UCSD-AML1 (cell line): ENCODE data around the gene AFG1L.
"Not testable (repeated sequence)": the region's sequence is repeated elsewhere in the genome, so short reads cannot be mapped to it uniquely, and the experiment has no call there.

Source experiments
- DNase-seq: peaks from one replicate; lab custom pipeline; 2025; ENCODE audit not compliant: unreplicated experiment; lab: John Stamatoyannopoulos, UW

Gene AFG1L

GRCh38 chr6:108407904-108408827 lies 113.3 kb downstream of the AFG1L start:
- no peak for DNase-seq

DNA sequence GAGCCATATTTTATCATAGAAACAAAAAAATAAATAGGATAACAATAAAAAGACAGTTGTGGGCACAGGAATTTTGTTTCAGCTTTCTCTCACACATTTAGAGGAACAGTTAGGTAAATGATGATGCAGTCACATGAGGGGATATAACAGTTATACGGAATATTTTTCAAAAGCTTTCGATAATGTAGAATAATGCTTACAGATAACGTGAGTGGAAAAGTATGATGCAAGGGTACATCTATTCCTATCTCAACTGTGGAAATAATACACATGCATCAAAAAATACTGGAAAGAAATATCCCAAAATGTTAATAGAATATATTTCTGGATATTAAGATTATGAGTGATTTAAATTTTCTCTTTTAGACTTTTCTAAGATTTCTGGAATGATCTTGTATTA lies 114.0 kb downstream of the AFG1L start:
- no peak for DNase-seq

GRCh38 chr6:108416047-108416833 lies 121.4 kb downstream of the AFG1L start:
- not testable (repeated sequence) for DNase-seq

DNA sequence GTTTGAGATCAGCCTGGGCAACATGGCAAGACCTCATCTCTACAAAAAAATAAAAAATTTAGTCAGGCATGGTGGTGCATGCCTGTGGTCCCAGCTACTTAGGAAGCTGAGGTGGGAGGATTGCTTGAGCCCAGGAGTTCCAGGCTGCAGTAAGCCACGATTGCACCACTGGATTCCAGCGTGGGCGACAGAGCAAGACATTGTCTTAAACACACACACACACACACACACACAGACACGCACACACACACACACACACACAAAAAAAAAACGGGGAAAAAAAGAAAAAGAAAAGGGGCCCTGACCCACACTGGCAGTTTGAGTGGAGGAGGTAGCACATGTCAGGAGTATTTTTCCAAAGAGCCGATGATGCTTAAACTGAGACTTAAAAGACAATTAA lies 122.2 kb downstream of the AFG1L start:
- DNase-seq = no peak

DNA sequence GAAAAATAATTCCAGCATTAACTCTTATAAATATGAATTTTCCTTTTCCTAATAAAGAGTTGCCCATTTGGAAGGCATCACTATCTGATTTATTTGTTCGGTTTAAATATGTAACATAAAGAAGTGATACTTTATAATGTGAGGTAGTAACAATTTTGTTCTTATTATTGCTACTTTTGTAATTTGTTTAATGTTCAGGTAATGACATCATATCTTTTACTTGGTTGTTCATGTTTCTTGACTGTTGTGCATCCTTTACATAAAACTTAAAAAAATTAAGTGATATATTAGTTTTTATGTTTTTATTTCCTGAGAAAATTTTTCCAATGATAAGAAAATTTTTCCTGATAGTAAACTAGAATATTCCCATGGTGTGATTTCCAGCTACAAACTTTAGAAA lies 124.6 kb downstream of the AFG1L start:
- DNase-seq = no peak

DNA sequence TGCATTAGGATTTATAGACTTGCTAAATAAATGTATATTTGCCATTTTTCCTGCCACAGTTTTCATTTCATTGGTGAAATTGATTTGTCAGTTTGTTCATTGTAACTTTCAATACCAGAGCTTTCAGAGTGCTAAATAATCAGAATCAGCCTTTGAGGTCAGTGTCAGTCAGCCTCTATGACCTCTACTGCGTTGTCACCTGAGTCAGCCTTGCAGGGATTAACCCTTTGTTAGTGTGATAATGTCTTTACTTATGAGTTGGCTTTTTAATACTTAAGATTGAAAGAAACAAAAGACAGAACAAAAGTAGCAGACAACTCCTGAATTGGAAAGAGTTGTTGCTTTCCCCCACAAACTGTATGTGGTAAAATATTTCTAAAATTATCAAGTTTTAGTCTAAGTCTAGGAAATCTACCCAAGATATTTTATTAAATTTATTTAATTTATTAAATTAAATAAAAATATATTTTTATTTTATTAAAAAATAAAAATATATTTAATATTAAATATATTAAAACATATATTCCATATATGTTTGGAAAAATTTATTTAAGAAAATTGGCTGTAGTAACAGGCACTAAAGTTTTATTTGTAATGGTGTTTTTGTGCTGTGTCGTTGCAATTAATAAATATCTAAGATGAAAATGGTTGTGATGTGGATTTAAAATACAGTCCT lies 125.2 kb downstream of the AFG1L start:
- no peak for DNase-seq

GRCh38 chr6:108421366-108421765 lies 126.5 kb downstream of the AFG1L start:
- no peak for DNase-seq

GRCh38 chr6:108423982-108424705 lies 129.3 kb downstream of the AFG1L start:
- no peak for DNase-seq

DNA sequence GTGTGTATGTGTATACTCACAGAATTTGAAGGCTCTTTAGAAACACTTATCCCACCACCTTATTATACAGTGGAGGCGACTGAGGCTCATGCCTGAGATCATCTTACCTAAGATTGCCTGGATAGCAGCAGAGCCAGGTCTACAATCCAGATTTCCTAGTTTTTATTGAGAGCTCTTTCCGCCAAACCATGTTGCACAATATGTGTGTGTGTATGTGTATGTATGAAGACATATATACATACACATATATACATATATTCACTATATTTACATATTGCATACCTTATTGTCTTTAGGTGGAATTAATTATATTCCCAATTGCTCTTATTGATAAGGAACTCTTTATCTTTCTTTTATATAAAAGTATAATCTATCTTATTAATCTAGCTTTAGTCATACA lies 130.6 kb downstream of the AFG1L start:
- DNase-seq = no peak

GRCh38 chr6:108432143-108432542 lies 137.3 kb downstream of the AFG1L start:
- DNase-seq = no peak

DNA sequence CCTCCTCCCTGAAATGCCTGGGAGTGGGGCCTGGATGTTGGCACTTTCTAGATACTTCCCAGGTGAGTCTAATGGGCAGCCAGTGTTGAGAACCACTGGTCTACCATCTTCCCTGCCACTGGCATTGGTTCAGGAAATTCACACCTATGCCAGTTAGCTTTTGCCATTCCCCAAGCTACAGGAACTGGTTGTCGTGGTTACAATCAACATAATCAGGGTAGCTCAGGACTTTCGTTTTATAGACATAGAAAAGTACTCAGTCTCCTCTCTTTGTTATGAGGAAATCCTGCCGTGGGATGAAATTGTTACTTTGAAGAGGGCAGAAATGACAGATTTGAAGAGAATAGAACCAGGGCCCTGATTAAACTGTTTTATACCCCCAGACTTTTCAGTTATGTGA lies 137.9 kb downstream of the AFG1L start:
- no peak for DNase-seq

DNA sequence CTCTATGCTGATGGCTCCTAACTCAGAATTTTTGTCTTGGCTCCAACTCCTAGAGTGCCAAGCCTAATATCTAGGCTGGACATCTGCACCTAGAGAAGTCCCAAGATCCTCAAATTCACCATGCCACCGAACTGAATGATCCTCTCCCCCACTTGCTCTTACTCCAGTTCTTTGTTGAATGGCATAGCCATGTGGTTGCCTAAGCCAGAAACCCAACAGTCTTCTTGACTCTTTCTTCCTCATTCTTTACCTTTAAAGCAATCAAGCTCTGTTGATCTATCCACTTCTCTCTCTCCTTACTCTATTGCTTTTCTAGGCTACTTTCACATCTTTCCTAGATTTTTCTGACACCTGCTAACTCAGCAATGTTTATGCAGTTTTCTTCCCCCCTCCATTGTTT lies 139.4 kb downstream of the AFG1L start:
- DNase-seq = no peak

DNA sequence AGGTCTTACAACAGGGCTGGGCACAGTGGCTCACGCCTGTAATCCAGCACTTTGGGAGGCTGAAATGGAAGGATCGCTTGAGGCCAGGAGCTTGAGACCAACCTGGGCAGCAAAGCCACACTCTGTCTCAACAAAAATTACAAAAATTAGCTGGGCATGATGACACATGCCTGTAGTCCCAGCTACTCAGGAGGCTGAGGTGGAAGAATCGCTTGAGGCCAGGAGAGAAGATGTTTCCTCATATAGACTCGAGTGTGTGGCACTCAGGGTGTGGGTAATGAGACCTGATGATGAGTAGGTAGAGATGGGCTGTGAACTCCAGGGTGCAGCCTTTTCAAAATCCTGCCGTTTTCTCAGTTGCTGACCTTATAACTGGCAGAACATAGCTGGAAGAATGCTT lies 140.5 kb downstream of the AFG1L start:
- DNase-seq = no peak

DNA sequence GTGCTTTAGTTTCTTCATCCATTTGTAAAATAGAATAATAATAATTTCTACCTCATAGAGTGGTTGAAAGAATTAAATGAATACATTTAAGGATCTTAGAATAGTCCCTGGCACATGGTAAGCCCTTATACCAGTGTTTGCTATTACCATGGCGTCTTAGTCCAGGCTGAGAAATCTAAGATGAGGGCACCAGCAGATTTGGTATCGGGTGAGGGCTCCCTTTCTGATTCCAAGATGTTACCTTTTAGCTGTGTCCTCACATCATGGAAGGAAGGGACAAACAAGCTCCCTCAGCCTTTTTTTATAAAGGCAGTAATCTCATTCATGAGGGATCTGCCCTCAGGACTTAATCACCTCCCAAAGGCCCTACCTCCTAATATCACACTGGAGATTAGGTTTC lies 141.9 kb downstream of the AFG1L start:
- DNase-seq = no peak

GRCh38 chr6:108437821-108438220 lies 143.0 kb downstream of the AFG1L start:
- DNase-seq = no peak

- no peak for DNase-seq
These were observed 144.1 kb downstream of the AFG1L start for GRCh38 chr6:108438918-108439317.

DNA sequence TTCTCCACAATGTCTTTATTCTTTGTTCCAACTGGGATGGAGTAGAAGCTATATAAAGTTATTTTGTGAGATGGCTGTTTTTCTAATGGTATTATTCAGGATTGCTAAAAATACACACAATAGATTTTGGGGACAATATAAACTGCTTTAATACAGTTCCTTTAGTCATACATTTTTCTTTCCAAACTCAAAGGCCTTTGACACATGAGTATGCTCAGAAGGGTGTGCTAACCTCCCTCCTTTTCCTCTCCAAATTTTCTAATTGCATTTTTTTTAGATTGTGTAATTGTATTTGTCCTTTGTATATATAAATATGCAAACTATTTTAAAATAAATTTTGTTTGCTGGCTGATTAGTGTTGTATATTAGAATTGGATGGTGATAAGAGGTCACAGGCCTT lies 146.3 kb downstream of the AFG1L start:
- DNase-seq = no peak

GRCh38 chr6:108442770-108443520 lies 148.1 kb downstream of the AFG1L start:
- no peak for DNase-seq

- DNase-seq = no peak
These were observed 151.8 kb downstream of the AFG1L start for GRCh38 chr6:108446629-108447150.

- DNase-seq = no peak
These were observed 153.6 kb downstream of the AFG1L start for GRCh38 chr6:108448481-108448880.
